Osteocyte (in vitro differentiated cells): Measurements from ENCODE around the gene LMO2. TPM values are rescaled to one million over a fixed set of nuclear protein-coding genes. Genes with fewer than 3 reads are reported as not detected.
"Not testable (repeated sequence)": the region's sequence is repeated elsewhere in the genome, so short reads cannot be mapped to it uniquely, and the experiment has no call there.

Experiments used
- DNase-seq: peaks from one replicate; pipeline ENCODE4 v3.0.0; 2021; ENCODE audit warnings: mixed read lengths; ENCODE audit not compliant: unreplicated experiment; ENCODE audit errors: extremely low spot score
- H3K27ac Mint-ChIP-seq: one replicate; pipeline ENCODE4 v1.8.0; 2021; ENCODE audit warnings: mild to moderate bottlenecking, mixed read lengths; ENCODE audit not compliant: unreplicated experiment
- H3K27me3 Mint-ChIP-seq: one replicate; pipeline ENCODE4 v1.8.0; 2021; ENCODE audit warnings: mixed read lengths; ENCODE audit not compliant: unreplicated experiment
- H3K36me3 Mint-ChIP-seq: one replicate; pipeline ENCODE4 v1.8.0; 2021; ENCODE audit warnings: mixed read lengths; ENCODE audit not compliant: unreplicated experiment
- H3K4me1 Mint-ChIP-seq: one replicate; pipeline ENCODE4 v1.8.0; 2021; ENCODE audit warnings: mixed read lengths; ENCODE audit not compliant: unreplicated experiment
- H3K4me3 Mint-ChIP-seq: one replicate; pipeline ENCODE4 v1.8.0; 2021; ENCODE audit warnings: mild to moderate bottlenecking, moderate library complexity, mixed read lengths; ENCODE audit not compliant: unreplicated experiment
- H3K9me3 Mint-ChIP-seq: one replicate; pipeline ENCODE4 v1.8.0; 2021; ENCODE audit warnings: mixed read lengths; ENCODE audit not compliant: unreplicated experiment
- total RNA-seq: library from RNA; stranded (reverse); gene quantifications from 2 replicates; pipeline ENCODE4 v1.2.1, GENCODE V29; 2021
- TF ChIP-seq, protein P1 (sequence below): fragments of 200-600 bp; sonication (generic); IDR thresholded peaks from 2 replicates; pipeline ENCODE4 v1.5.0; 2021; ENCODE audit warnings: antibody characterized with exemption, mild to moderate bottlenecking, moderate library complexity

Gene LMO2
- total RNA-seq, 1 donor from 2014 or later, result 0.70 TPM

DNA sequence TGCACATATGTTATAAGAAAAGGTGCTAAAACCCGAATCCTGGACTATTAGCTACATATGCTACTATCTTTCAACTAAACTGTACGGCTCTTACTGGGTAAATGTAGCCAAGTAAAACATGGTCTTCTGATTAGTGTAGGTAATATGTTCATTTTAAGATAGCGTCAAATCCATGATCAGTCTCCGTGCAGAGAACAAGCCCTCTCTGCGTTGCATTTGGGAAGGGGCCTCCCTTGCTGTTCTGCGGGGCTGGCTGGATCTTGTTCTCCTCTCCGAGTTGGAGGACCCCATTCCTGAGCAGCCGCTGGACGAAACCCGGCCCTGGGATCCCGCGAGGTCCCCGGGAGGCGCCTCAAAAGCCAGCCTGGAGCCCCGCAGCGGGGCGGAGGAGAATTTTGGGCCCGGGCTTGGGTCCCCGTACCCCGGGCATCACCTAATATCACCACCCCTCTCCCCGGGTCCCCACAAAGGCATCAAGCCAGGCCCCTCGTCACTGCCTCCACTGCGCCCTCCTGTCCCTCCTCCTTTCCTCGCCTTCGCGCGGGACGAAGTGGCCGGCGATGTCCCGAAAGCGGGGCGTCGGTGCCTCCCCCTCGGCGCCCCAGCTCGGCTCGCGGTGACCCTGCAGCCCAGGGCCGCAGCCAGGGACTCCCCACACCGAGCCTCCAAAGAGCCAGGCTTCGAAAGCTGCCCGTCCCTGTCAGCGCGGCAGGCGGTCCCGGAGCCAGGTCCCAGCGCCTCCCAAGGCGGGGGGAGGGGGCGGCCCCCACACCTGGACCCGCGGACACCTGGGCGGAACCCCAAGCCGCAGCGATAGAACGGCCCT, 63.1 kb downstream of the LMO2 start:
- Mint-ChIP-seq H3K27me3 (peaks cover 49% of the 10 kb centered on the region), H3K9me3 (no peaks in the 10 kb centered on the region), H3K4me1 (peaks cover 2% of the 10 kb centered on the region), H3K4me3 (peak overlapping the region; percentile 76), H3K27ac (no peak overlapping the region), H3K36me3 (no peaks in the 10 kb centered on the region)
- no peak for DNase-seq
- TF ChIP-seq, protein P1, sequence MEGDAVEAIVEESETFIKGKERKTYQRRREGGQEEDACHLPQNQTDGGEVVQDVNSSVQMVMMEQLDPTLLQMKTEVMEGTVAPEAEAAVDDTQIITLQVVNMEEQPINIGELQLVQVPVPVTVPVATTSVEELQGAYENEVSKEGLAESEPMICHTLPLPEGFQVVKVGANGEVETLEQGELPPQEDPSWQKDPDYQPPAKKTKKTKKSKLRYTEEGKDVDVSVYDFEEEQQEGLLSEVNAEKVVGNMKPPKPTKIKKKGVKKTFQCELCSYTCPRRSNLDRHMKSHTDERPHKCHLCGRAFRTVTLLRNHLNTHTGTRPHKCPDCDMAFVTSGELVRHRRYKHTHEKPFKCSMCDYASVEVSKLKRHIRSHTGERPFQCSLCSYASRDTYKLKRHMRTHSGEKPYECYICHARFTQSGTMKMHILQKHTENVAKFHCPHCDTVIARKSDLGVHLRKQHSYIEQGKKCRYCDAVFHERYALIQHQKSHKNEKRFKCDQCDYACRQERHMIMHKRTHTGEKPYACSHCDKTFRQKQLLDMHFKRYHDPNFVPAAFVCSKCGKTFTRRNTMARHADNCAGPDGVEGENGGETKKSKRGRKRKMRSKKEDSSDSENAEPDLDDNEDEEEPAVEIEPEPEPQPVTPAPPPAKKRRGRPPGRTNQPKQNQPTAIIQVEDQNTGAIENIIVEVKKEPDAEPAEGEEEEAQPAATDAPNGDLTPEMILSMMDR, result no peak

DNA sequence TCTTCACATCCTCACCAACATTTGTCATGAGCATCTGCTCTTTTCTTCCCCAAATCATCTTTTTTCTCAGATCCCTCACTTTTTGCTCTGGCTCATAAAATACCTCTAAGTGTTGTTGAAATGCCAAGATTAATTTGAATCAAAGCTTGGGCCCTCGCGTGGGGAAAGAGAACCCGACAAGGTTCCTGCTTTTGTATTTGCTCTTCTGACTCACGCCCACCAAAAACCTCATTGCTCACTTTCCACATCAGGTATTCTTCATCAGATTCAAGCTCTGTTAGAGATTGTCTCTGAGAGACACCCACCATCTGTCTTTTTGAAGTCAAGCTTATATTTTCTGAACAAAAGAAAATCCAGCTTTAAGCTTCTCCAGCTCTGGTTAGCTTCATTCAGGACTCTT, 64.7 kb downstream of the LMO2 start:
- DNase-seq, result no peak
- TF ChIP-seq, protein P1, result no peak
- H3K4me1 Mint-ChIP-seq, result peaks cover 2% of the 10 kb centered on the region
- no peaks in the 10 kb centered on the region for H3K36me3 Mint-ChIP-seq
- no peaks in the 10 kb centered on the region for H3K9me3 Mint-ChIP-seq
- peaks cover 35% of the 10 kb centered on the region for H3K27me3 Mint-ChIP-seq
- H3K27ac Mint-ChIP-seq, result no peak overlapping the region
- H3K4me3 Mint-ChIP-seq, result no peak overlapping the region

DNA sequence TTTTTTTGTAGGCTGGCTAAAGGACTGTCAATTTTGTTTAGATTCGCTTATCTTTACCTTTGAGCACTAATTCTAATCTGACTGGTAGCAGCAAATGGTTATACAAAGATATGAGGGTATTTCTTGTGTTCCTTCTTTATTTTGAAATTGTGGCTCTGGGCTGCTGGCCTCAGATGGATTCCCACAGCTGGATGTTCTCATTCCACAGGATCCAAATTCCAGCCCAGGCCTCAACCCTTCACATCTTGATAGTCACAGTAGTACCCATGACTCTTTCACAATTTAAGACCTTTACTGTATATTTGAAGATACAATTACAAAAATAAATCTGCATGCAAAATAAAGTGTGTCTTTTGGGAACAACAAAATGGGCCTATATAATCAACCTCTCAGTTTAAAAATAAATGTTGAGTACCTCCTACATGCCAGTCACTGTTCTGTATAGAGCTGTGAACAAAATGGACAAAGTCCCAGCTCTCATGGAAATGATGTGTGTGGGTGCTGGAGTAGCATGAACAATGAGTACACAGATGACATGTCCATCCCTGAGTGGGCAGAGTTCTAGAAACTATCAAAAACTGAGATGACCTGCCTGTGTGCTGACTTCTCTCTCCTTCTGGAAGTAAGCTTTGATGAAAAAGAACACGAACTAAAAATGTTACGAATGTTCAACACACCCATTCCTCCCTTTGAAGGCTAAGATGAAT, 65.9 kb downstream of the LMO2 start:
- no peak for DNase-seq
- TF ChIP-seq, protein P1, result no peak
- Mint-ChIP-seq H3K4me1 (peaks cover 2% of the 10 kb centered on the region), H3K4me3 (no peak overlapping the region), H3K36me3 (no peaks in the 10 kb centered on the region), H3K27ac (no peak overlapping the region), H3K9me3 (no peaks in the 10 kb centered on the region), H3K27me3 (peaks cover 28% of the 10 kb centered on the region)

GRCh38 chr11:33822981-33823380, 68.9 kb downstream of the LMO2 start:
- H3K27ac Mint-ChIP-seq, H3K36me3 Mint-ChIP-seq, H3K4me1 Mint-ChIP-seq, H3K4me3 Mint-ChIP-seq, H3K9me3 Mint-ChIP-seq, DNase-seq: not testable (repeated sequence)
- peaks cover 23% of the 10 kb centered on the region for H3K27me3 Mint-ChIP-seq

DNA sequence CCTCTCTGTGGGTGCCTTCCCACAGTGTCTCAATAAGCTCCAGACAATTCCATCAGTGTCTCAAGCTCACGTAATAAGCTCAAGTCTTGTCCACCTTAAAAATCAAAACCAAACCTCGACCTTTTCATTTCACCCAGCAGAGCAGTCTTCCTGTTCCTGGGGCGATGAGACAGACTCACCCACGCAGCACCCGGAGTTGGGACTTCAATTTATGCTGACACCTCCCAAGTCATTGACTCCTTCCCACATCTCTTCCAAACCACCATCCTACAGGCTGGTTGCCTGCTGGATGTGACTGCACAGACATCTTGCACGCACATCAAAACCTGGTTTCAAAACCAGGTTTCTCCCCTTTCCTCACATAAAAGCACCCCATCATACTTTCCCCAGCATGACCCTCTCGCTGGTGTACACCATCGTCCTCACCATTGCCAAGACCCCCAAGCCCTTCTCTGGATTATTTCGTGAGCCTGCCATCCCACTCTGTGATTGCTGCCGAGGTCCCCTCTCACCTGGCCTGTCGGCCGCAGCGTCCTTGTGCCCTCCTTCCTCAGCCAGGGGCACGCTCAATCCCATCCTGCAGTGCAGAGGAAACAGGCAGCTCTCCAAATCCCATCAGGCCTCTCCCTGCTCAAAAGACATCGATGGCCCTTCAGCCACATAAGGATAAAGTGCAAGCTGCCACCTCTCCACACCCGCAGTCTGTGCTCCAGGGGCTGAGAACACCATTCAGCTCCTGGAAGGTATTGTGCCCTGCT, 72.4 kb downstream of the LMO2 start:
- Mint-ChIP-seq H3K27ac (no peak overlapping the region), H3K36me3 (no peaks in the 10 kb centered on the region), H3K4me1 (no peaks in the 10 kb centered on the region), H3K4me3 (no peak overlapping the region), H3K27me3 (peaks cover 33% of the 10 kb centered on the region), H3K9me3 (no peaks in the 10 kb centered on the region)
- TF ChIP-seq, protein P1, result no peak
- no peak for DNase-seq

Other genes with a start within 250 kb of the LMO2 start
- gene C11orf91, start 191.2 kb downstream of the LMO2 start, total RNA-seq, result 0.75 TPM in 1 of 2 replicates, not detected in the other
- 857 and 912 TPM in 2 replicates for gene CD59, start 155.7 kb downstream of the LMO2 start, total RNA-seq
- 30.6 and 31.1 TPM in 2 replicates for gene FBXO3, start 117.6 kb downstream of the LMO2 start, total RNA-seq
- gene CAPRIN1, start 159.7 kb upstream of the LMO2 start, total RNA-seq, result 245 and 252 TPM in 2 replicates
- gene NAT10, start 213.6 kb upstream of the LMO2 start, total RNA-seq, result 36.1 and 38.6 TPM in 2 replicates